CD4-positive, alpha-beta T cell treated with Interleukin-12 subunit alpha and Interleukin-12 subunit beta, for 1 hour (primary cell): Measurements from ENCODE around the gene SNTA1.
A peak's percentile ranks its signal among the peaks of the same experiment; 100 is the strongest.
"Not testable (repeated sequence)": the region's sequence is repeated elsewhere in the genome, so short reads cannot be mapped to it uniquely, and the experiment has no call there.

Source experiments
- DNase-seq: peaks from one replicate; pipeline ENCODE4 v3.0.0-alpha.2; 2020

SNTA1 gene

GRCh38 chr20:33465481-33466302 is 22.1 kb upstream of the SNTA1 start:
- no peak for DNase-seq

- not testable (repeated sequence) for DNase-seq
Measured at GRCh38 chr20:33464759-33465158, 21.2 kb upstream of the SNTA1 start.

DNA sequence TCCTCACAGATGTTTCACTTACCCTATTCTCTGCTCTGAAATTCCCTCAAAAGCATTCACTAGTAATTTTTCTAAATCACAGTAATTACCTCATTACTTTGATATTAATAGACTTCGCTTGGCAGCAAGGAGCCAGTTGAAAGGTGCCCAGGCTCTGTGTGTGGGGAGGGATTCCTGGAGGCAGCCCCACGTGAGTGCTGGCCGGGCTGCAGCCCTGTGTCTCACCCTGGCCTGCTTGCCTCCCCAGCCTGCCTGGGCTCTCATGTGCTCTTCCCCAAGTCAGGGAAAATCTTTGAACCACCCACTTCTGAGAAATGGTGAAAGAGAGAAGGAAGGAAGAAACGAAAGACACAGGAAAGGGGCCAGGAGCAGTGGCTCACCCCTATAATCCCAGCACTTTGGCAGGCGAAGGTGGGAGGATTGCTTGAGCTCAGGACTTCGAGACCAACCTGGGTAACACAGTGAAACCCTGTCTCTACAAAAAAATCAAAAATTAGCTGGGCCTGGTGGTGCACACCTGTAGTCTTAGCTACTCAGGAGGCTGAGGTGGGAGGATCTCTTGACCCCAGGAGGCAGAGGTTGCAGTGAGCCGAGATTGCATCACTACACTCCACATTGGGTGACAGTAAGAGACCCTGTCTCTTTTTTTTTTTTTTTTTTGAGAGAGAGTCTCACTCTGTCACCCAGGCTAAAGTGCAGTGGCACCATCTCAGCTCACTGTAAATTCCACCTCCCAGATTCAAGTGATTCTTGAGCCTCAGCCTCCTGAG is 20.0 kb upstream of the SNTA1 start:
- no peak for DNase-seq

GRCh38 chr20:33460711-33461110 is 17.1 kb upstream of the SNTA1 start:
- no peak for DNase-seq

DNA sequence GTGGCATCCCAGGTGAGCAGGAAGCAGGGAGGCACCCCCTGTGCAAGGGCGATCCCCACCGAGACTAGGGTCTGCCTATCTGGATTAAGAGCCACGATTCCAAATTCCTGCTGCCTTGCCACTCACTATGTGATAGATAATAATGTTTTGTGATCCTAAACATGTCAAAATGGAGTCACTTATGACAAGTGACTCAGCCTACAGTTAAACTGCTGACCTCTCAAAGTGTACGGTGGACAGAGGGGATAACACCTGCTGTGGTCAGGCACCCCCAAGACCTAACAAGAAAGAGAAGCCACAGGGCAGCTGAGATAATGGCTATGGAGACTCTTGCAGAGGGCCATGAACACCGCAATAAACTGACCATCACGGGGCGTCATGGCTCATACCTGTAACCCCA is 16.0 kb upstream of the SNTA1 start:
- no peak for DNase-seq

DNA sequence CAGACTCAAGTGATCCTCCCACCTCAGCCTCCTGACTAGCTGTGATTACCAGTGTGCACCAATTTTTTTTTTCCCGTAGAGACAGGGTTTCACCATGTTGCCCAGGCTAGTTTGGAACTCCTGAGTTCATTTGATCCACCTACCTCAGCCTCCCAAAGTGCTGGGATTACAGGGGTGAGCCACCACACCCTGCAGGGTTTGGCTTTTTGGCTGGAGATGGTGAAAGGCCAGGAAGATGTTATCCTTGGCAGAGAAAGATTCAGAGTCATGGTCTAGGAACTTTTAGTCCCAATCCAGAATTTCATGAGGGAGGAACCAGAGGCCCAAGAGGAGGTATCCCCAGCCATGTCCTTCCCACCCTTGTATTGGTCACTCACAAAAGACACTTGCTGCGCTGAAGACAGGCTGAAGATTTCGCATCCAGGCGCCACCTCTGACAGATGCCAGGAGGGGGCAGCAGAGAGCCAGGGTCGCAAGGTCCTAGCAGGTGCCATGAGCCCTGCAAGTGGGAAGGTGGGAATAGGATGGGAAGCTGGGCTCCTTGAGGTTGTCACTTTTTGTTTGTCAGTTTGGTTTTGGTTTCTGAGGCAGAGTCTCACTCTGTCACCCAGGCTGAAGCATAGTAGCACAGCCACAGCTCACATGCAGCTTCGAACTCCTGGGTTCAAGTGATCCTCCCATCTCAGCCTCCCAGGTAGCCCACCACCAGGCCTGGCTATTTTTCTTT is 13.5 kb upstream of the SNTA1 start:
- DNase-seq = peak; percentile 82

DNA sequence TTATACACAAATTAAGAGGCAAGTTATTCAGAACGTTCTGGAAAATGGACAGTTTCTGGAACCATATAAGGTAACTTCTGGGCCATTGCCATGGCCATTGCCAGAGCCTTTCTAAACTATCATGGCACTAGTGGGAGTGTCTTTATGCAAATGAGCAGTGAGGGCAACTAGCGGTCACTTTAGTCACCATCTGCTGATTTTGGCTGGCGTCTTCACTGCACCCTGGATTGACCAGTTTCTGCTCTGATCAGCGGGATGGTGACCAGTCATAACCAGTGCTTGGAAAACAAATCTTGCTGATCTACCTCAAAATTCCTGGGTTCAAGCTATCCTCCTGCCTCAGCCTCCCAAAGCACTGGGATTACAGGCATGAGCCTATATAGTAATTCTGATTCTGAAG is 7.3 kb upstream of the SNTA1 start:
- no peak for DNase-seq

- DNase-seq = no peak
Measured at GRCh38 chr20:33445881-33446625, 2.5 kb upstream of the SNTA1 start.

DNA sequence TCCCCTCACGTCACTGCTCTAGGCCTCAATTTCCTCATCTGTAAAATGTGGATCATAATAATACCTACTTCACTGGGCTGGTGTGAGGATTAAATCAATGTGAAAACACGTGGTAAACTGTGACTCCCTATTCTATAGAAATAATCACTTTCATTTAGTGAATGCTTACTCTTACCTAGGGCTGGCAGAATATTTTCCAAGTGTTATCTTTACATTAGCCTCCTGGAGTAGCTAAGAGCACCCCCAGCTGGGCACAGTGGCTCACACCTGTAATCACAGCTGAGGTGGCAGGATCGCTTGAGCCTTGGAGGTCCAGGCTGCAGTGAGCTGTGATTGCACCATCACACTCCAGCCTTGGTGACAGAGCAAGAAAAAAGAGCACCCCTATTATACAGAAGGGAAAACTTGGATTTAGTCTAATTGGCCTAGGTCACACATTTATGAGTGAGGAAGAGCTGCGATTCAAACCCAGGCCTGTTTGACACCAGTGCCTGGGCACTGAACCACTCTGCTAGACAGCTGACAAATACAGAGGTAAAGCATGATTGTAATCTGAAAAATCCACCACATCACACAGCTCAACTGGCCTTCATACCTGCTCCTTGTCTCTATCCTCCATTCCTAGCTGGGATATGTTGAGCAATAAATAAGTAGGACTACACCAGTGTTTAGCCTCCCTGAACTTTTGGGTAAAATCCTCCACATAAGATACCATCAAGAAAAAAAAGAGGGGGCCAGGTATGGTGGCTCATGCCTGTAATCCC is 1.4 kb upstream of the SNTA1 start:
- DNase-seq = peak; percentile 36

- no peak for DNase-seq
Measured at GRCh38 chr20:33443006-33443511, 504 bp downstream of the SNTA1 start.

- no peak for DNase-seq
Measured at GRCh38 chr20:33442136-33443005, 1.2 kb downstream of the SNTA1 start.

- no peak for DNase-seq
Measured at GRCh38 chr20:33441142-33441955, 2.2 kb downstream of the SNTA1 start.

DNA sequence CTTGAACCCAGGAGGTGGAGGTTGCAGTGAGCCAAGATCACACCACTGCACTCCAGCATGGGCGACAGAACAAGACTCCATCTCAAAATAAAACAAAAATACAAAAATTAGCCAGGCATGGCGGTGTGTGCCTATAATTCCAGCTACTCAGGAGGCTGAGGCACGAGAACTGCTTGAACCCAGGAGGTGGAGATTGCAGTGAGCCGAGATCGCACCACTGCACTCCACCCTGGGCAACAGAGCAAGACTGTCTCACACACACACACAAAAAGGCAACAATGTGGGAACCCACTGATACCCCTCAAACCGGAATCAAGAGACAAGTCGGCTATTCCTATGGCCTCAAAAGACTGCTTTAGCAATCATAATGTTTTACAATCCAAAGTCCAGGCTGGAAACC is 3.0 kb downstream of the SNTA1 start:
- DNase-seq = not testable (repeated sequence)

DNA sequence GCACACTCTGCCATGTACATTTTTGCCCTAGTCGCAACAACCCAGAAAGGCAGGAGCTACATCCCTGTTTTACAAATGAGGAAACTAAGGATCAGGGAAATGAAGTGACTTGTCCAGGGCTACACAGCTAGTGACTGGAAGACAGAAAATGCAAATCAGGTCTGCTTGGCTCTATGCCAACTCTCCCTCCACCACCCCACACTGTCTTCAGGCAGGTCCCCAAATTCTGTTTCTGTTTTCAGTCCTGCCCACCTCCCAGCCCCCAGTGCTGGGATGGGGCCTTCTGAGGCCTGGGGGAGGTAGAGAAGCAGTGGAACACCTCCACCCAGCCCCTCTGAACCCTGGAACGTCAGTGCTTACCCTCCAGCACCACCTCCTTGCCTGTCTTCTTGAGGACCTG is 5.1 kb downstream of the SNTA1 start:
- DNase-seq = no peak

DNA sequence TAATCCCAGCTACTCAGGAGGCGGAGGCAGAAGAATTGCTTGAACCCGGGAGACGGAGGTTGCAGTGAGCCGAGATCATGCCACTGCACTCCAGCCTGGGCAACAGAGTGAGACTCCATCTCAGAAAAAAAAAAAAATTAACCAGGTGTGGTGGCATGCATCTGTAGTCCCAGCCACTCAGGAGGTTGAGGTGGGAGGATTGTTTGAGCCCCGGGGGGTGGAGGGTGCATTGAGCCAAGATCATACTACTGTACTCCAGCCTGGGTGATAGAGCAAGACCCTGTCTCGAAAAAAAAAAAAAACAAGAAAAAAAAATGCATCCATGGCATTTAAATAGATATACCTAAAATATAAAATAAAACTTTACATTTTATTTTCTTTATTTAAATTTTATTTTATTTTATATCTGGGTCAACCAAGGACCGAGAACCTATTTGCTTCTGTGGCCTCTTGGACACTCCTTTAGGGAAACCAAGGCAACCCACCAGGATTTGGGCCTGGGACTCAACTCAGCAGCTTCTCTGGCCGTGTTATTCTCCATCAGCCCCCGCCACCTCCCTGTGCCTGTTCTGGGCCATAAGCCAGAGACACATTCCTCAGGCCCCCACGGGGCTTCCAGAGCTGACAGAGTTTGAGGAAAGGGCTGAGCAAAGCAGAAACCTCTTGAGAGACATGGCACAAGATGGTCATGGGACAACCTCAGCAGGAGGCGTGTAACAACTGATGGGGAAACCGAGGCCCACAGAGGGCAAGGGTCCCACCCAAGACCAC is 6.2 kb downstream of the SNTA1 start:
- DNase-seq = no peak

- DNase-seq = no peak
Measured at GRCh38 chr20:33434434-33434833, 9.1 kb downstream of the SNTA1 start.

DNA sequence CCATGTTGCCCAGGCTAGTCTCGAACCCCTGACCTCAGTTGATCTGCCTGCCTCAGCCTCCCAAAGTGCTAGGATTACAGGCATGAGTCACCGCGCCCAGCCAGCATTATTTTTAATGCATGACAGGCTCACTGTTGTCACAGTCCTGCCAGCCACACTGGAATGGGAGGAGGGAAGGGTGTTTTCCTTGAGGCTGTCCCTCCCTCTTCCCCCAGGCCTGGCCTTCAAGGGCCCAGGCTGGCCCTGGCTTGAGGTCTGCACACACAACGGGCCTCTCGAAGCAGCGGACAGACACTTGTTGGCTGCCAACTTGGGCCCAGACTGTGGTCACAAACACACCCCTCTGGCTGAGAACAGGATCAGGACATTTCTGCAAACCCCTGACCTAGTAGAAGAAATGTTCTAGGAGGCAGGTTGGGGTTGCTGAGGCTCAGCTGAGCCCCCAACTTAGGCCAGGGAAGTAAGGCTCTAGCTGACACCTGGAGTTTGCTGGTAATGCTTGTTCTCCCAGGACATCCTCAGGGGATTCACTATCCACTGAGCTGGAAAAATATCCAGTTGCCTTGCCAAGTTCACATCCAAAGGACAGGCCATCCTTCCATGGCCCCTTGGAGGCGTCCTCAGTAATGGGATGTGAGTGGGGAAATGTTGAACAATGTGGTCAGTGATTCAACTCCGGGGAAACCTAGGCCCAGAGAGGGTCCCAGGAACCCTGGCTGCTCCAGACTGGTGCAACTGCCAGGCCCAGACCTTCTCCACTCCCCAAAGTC is 9.9 kb downstream of the SNTA1 start:
- no peak for DNase-seq

- no peak for DNase-seq
Measured at GRCh38 chr20:33431797-33432381, 11.7 kb downstream of the SNTA1 start.
